RWPE2 (cell line): ENCODE measurements around the gene WDR19.

ENCODE experiments used
- ATAC-seq: fragments of 200-7000 bp; cut with Tn5 transposase; 3 replicates; pipeline ENCODE4 v1.9.1; 2021; ENCODE audit warnings: low read depth
- DNase-seq: peaks from one replicate; pipeline ENCODE4 v3.0.0-alpha.2; 2020; ENCODE audit warnings: low spot score
- H3K27ac ChIP-seq: fragments of 450-650 bp; 2 replicates; pipeline ENCODE4 v1.5.1; 2017; ENCODE audit warnings: mild to moderate bottlenecking; ENCODE audit not compliant: poor library complexity, severe bottlenecking
- H3K27me3 ChIP-seq: fragments of 250-450 bp; sonication (Bioruptor Pico); 2 replicates; pipeline ENCODE4 v1.5.1; 2021; ENCODE audit warnings: mild to moderate bottlenecking, moderate library complexity; ENCODE audit not compliant: insufficient read depth, poor library complexity, severe bottlenecking
- H3K36me3 ChIP-seq: fragments of 250-450 bp; sonication (Bioruptor Pico); 2 replicates; pipeline ENCODE4 v1.5.1; 2020; ENCODE audit warnings: low read depth, mild to moderate bottlenecking, moderate library complexity
- H3K4me1 ChIP-seq: fragments of 250-450 bp; sonication (Bioruptor Pico); 2 replicates; pipeline ENCODE4 v1.5.1; 2021; ENCODE audit warnings: mild to moderate bottlenecking, moderate library complexity; ENCODE audit not compliant: insufficient read depth, poor library complexity, severe bottlenecking
- H3K4me3 ChIP-seq: fragments of 250-450 bp; sonication (Bioruptor Pico); 2 replicates; pipeline ENCODE4 v1.5.1; 2021; ENCODE audit warnings: mild to moderate bottlenecking, moderate library complexity; ENCODE audit not compliant: severe bottlenecking
- H3K9me3 ChIP-seq: fragments of 250-450 bp; sonication (Bioruptor Pico); 2 replicates; pipeline ENCODE4 v1.5.1; 2021; ENCODE audit warnings: mild to moderate bottlenecking, moderate library complexity; ENCODE audit not compliant: severe bottlenecking
- TF ChIP-seq, protein P1 (sequence below): fragments of 450-650 bp; IDR thresholded peaks from one replicate; pipeline ENCODE4 v1.5.1; 2017; ENCODE audit warnings: mild to moderate bottlenecking, moderate library complexity; ENCODE audit not compliant: poor library complexity, severe bottlenecking

The WDR19 gene

DNA sequence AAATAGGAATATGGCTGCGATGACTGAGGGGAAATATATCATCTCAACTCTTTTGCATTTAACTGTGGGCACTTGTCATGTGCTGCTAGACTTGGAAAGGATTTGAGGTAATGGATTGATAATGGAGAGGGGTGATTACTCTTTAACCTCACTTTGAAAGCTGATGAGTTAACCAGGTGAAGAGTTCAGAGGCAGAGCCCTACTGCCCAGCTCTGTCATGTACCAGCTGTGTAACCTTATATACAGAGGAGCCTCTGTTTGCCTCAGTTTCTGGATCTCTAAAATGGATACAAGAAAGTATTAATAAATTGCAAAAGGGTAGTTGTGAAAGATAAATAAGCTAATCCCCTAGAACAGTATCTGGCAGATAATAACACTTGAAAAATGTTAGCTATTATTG, 51.5 kb downstream of the WDR19 start:
- TF ChIP-seq, protein P1, sequence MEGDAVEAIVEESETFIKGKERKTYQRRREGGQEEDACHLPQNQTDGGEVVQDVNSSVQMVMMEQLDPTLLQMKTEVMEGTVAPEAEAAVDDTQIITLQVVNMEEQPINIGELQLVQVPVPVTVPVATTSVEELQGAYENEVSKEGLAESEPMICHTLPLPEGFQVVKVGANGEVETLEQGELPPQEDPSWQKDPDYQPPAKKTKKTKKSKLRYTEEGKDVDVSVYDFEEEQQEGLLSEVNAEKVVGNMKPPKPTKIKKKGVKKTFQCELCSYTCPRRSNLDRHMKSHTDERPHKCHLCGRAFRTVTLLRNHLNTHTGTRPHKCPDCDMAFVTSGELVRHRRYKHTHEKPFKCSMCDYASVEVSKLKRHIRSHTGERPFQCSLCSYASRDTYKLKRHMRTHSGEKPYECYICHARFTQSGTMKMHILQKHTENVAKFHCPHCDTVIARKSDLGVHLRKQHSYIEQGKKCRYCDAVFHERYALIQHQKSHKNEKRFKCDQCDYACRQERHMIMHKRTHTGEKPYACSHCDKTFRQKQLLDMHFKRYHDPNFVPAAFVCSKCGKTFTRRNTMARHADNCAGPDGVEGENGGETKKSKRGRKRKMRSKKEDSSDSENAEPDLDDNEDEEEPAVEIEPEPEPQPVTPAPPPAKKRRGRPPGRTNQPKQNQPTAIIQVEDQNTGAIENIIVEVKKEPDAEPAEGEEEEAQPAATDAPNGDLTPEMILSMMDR: no peak
- H3K27ac ChIP-seq: no peak overlapping the region
- H3K36me3 ChIP-seq: peaks cover 9% of the 10 kb centered on the region; the same call in 1 of the 2 replicates
- no peak overlapping the region for H3K4me3 ChIP-seq
- no peaks in the 10 kb centered on the region for H3K27me3 ChIP-seq
- no peaks in the 10 kb centered on the region for H3K4me1 ChIP-seq
- DNase-seq (no peak), ATAC-seq (no peak)
- H3K9me3 ChIP-seq: no peaks in the 10 kb centered on the region

DNA sequence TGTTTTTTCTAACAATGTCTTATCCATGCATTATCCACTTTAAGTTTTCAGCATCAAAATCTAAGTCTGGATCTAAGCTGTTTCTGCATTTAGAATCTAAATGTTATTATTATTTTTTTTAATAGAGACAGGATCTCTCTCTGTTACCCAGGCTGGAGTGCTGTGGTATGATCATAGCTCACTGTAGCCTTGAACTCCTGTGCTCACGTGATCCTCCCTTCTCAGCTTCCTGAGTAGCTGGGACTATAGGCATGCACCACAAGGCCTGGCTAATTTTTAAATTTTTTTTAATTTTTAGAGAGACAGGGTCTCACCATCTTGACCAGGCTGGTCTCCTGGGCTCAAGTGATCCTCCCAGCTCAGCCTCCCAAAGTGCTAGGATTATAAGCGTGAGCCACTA, 52.7 kb downstream of the WDR19 start:
- Histone ChIP-seq H3K36me3 (peaks cover 9% of the 10 kb centered on the region; the same call in 1 of the 2 replicates), H3K27me3 (no peaks in the 10 kb centered on the region), H3K4me1 (no peaks in the 10 kb centered on the region), H3K4me3 (no peak overlapping the region), H3K27ac (no peak overlapping the region), H3K9me3 (no peaks in the 10 kb centered on the region)
- ATAC-seq (no peak), DNase-seq (no peak)
- TF ChIP-seq, protein P1: no peak

DNA sequence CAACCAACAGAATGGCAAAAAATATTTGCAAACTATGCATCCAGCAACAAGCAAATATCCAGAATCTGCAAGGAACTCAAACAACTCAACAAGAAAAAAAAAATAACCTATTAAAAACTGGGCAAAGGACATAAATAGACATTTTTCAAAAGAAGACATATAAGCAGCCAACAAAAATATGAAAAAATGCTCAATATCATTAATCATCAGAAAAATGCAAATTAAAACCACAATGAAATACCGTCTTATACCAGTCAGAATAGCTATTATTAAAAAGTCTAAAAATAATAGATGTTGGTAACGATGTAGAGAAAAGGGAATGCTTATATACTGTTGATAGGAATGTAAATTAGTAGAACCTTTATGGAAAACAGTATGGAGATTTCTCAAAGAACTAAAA, 53.4 kb downstream of the WDR19 start:
- no peak overlapping the region for H3K4me3 ChIP-seq
- peaks cover 9% of the 10 kb centered on the region; the same call in 1 of the 2 replicates for H3K36me3 ChIP-seq
- no peaks in the 10 kb centered on the region for H3K4me1 ChIP-seq
- no peaks in the 10 kb centered on the region for H3K27me3 ChIP-seq
- no peak overlapping the region for H3K27ac ChIP-seq
- TF ChIP-seq, protein P1: no peak
- no peak for DNase-seq
- no peak for ATAC-seq
- H3K9me3 ChIP-seq: no peaks in the 10 kb centered on the region

DNA sequence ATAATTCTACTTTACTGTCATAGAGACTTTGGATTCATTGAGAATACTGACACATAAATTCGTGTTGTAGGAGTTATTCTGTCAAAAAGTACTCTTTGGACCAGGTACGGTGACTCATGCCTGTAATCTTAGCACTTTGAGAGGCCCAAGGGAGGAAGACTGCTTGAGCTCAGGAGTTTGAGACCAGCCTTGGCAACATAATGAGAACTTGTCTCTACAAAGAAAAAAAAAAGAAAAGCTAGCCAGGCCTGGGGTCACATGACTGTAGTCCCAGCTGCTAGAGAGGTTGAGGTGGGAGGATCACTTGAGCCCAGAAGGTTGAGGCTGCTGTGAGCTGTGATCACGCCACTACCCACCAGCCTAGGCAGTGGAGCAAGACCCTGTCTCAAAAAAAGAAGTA, 54.9 kb downstream of the WDR19 start:
- H3K4me1 ChIP-seq: no peaks in the 10 kb centered on the region
- peaks cover 9% of the 10 kb centered on the region; the same call in 1 of the 2 replicates for H3K36me3 ChIP-seq
- DNase-seq: no peak
- TF ChIP-seq, protein P1: no peak
- no peak for ATAC-seq
- no peaks in the 10 kb centered on the region for H3K27me3 ChIP-seq
- no peak overlapping the region for H3K27ac ChIP-seq
- no peak overlapping the region for H3K4me3 ChIP-seq
- H3K9me3 ChIP-seq: no peaks in the 10 kb centered on the region

DNA sequence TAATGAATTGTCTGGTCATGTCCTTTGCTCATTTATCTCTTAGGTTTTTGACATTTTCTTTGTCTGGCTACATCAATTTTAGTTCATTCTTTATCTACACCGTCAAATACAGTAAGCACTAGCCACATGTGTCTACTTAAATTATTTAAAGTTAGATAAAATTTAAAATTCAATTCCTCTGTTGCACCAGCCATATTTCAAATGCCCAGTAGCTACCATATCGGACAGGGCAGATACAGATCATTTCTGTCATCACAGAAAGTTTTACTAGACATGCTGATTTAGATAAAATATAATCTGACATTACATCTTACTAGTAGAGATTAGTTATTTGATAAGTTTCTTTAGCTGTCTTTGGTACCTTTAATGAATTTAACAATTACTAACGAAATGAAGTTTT, 61.1 kb downstream of the WDR19 start:
- DNase-seq (no peak), ATAC-seq (no peak)
- no peaks in the 10 kb centered on the region for H3K9me3 ChIP-seq
- H3K27me3 ChIP-seq: no peaks in the 10 kb centered on the region
- H3K27ac ChIP-seq: no peak overlapping the region
- TF ChIP-seq, protein P1: no peak
- no peaks in the 10 kb centered on the region for H3K4me1 ChIP-seq
- H3K36me3 ChIP-seq: no peaks in the 10 kb centered on the region; the same call in 1 of the 2 replicates
- H3K4me3 ChIP-seq: no peak overlapping the region
